Germinal center (tissue), 1 donor: ENCODE data around the gene TMED1.

Experiments used
- DNase-seq: peaks from one replicate; pipeline ENCODE4 v3.0.0; 2012; ENCODE audit warnings: mixed read lengths, low spot score

Gene TMED1

GRCh38 chr19:10809651-10810285 is 26.2 kb downstream of the TMED1 start:
- DNase-seq, result no peak

- no peak for DNase-seq
These were observed 26.9 kb downstream of the TMED1 start for GRCh38 chr19:10808937-10809649.

GRCh38 chr19:10805758-10806247 is 30.2 kb downstream of the TMED1 start:
- DNase-seq, result no peak

GRCh38 chr19:10805065-10805757 is 30.8 kb downstream of the TMED1 start:
- no peak for DNase-seq

GRCh38 chr19:10803252-10803651 is 32.8 kb downstream of the TMED1 start:
- no peak for DNase-seq

GRCh38 chr19:10802479-10802878 is 33.5 kb downstream of the TMED1 start:
- DNase-seq, result no peak

GRCh38 chr19:10800488-10800887 is 35.5 kb downstream of the TMED1 start:
- DNase-seq, result no peak

GRCh38 chr19:10797541-10798256 is 38.3 kb downstream of the TMED1 start:
- peak; percentile 27 for DNase-seq

- DNase-seq, result no peak
These were observed 38.9 kb downstream of the TMED1 start for GRCh38 chr19:10797078-10797477.

GRCh38 chr19:10796653-10797052 is 39.4 kb downstream of the TMED1 start:
- no peak for DNase-seq

GRCh38 chr19:10789866-10790265 is 46.1 kb downstream of the TMED1 start:
- DNase-seq, result no peak

GRCh38 chr19:10788146-10788545 is 47.9 kb downstream of the TMED1 start:
- no peak for DNase-seq

GRCh38 chr19:10784257-10784656 is 51.8 kb downstream of the TMED1 start:
- no peak for DNase-seq

GRCh38 chr19:10782795-10783194 is 53.2 kb downstream of the TMED1 start:
- DNase-seq, result no peak
